Osteoblast (primary cell): Measurements from ENCODE around the gene CD302. TPM values are rescaled to one million over a fixed set of nuclear protein-coding genes. Genes with fewer than 3 reads are reported as not detected.
"Not testable (repeated sequence)": the region's sequence is repeated elsewhere in the genome, so short reads cannot be mapped to it uniquely, and the experiment has no call there.

ENCODE experiments used
- DNase-seq: peaks from one replicate; pipeline ENCODE4 v3.0.0; 2011; ENCODE audit warnings: low spot score, mixed read lengths; ENCODE audit not compliant: insufficient read length; ENCODE audit errors: missing footprints
- H2AFZ ChIP-seq: 2 replicates; pipeline ENCODE4 v1.6.0; 2011; ENCODE audit warnings: mild to moderate bottlenecking, low read length
- H3K27ac ChIP-seq: 2 replicates; pipeline ENCODE4 v1.5.1; 2011; ENCODE audit warnings: mild to moderate bottlenecking, low read depth, low read length, moderate library complexity
- H3K27me3 ChIP-seq: 2 replicates; pipeline ENCODE4 v1.6.0; 2012; ENCODE audit warnings: mild to moderate bottlenecking, control low read depth, inconsistent platforms, low read length, moderate library complexity; ENCODE audit not compliant: insufficient read depth
- H3K36me3 ChIP-seq: 2 replicates; pipeline ENCODE4 v1.5.1; 2011; ENCODE audit warnings: mild to moderate bottlenecking, low read length, control low read depth, moderate library complexity; ENCODE audit not compliant: insufficient read depth
- H3K4me1 ChIP-seq: 2 replicates; pipeline ENCODE4 v1.5.1; 2011; ENCODE audit warnings: mild to moderate bottlenecking, low read length, control low read depth, moderate library complexity; ENCODE audit not compliant: insufficient read depth
- H3K4me2 ChIP-seq: 2 replicates; pipeline ENCODE4 v1.6.0; 2011; ENCODE audit warnings: mild to moderate bottlenecking, low read length; ENCODE audit not compliant: insufficient read depth
- H3K4me3 ChIP-seq: fragments of 200-600 bp; sonication (generic); 3 replicates; pipeline ENCODE4 v1.5.1; 2012; ENCODE audit warnings: mild to moderate bottlenecking, low read length, inconsistent platforms; ENCODE audit not compliant: insufficient read depth
- H3K79me2 ChIP-seq: 2 replicates; pipeline ENCODE4 v1.6.0; 2012; ENCODE audit warnings: mild to moderate bottlenecking, low read length, control low read depth, inconsistent platforms; ENCODE audit not compliant: insufficient read depth
- H3K9me3 ChIP-seq: 2 replicates; pipeline ENCODE4 v1.5.1; 2011; ENCODE audit warnings: low read depth, low read length, control low read depth
- H4K20me1 ChIP-seq: 2 replicates; pipeline ENCODE4 v1.6.0; 2012; ENCODE audit warnings: mild to moderate bottlenecking, low read length, control low read depth; ENCODE audit not compliant: insufficient read depth
- total RNA-seq: library from RNA; depleted of rRNA; stranded (reverse); fragments of >200 nt; gene quantifications from 2 replicates; pipeline ENCODE4 v1.2.3, GENCODE V29; 2012
- TF ChIP-seq, protein P1 (sequence below): IDR thresholded peaks from 2 replicates; pipeline ENCODE4 v1.5.1; 2011; ENCODE audit warnings: mild to moderate bottlenecking, low read depth, low read length, moderate library complexity; ENCODE audit errors: extremely low read depth

The CD302 gene
- total RNA-seq, 1 donor, result 14.5 TPM

DNA sequence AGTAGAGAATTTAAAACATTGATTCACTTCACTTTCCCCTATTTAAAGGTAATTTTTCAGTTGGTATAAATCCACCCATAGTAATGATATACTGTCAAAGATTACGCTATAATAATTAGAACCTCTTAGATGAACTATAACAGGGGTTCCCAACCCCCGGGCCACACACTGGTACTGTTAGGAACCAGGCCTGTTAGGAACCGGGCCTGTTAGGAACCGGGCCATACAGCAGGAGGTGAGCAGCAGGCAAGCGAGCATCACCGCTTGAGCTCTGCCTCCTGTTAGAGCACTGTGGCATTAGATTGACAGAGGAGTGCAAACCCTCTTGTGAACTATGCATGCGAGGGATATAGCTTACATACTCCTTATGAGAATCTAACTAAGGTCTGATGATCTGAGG lies 34.0 kb upstream of the CD302 start:
- TF ChIP-seq, protein P1, sequence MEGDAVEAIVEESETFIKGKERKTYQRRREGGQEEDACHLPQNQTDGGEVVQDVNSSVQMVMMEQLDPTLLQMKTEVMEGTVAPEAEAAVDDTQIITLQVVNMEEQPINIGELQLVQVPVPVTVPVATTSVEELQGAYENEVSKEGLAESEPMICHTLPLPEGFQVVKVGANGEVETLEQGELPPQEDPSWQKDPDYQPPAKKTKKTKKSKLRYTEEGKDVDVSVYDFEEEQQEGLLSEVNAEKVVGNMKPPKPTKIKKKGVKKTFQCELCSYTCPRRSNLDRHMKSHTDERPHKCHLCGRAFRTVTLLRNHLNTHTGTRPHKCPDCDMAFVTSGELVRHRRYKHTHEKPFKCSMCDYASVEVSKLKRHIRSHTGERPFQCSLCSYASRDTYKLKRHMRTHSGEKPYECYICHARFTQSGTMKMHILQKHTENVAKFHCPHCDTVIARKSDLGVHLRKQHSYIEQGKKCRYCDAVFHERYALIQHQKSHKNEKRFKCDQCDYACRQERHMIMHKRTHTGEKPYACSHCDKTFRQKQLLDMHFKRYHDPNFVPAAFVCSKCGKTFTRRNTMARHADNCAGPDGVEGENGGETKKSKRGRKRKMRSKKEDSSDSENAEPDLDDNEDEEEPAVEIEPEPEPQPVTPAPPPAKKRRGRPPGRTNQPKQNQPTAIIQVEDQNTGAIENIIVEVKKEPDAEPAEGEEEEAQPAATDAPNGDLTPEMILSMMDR, result no peak
- Histone ChIP-seq H3K27ac (no peak overlapping the region), H3K27me3 (peaks cover 3% of the 10 kb centered on the region), H4K20me1 (no peaks in the 10 kb centered on the region), H3K4me2 (no peak overlapping the region), H3K9me3 (no peaks in the 10 kb centered on the region), H3K79me2 (no peaks in the 10 kb centered on the region), H2AFZ (no peak overlapping the region), H3K36me3 (no peaks in the 10 kb centered on the region), H3K4me1 (no peaks in the 10 kb centered on the region), H3K4me3 (no peak overlapping the region)
- DNase-seq, result no peak

DNA sequence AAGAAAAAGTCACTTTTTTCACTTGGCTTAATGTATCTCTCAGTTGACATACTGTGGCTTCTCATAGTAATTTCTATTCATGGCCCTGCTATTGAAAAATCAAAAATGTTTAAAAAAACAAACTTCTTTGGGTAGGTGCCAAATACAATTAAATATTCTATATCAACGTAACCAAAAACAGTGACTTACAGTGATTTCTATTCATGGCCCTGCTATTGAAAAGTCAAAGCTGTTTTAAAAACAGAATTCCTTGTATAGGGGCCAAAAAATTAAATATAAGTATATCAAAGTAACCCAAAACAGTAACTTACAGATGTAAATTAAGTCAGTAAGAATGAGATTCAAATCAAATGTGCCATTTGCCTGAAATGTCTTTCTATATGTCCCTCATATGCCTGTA lies 31.4 kb upstream of the CD302 start:
- H3K4me1 ChIP-seq, result no peaks in the 10 kb centered on the region
- H2AFZ ChIP-seq, result no peak overlapping the region
- H3K79me2 ChIP-seq, result no peaks in the 10 kb centered on the region
- DNase-seq, result no peak
- H3K36me3 ChIP-seq, result no peaks in the 10 kb centered on the region
- TF ChIP-seq, protein P1, result no peak
- H3K27me3 ChIP-seq, result peaks cover 3% of the 10 kb centered on the region
- H3K27ac ChIP-seq, result no peak overlapping the region
- no peak overlapping the region for H3K4me2 ChIP-seq
- H3K4me3 ChIP-seq, result no peak overlapping the region
- H3K9me3 ChIP-seq, result no peaks in the 10 kb centered on the region
- H4K20me1 ChIP-seq, result no peaks in the 10 kb centered on the region

GRCh38 chr2:159828738-159829137 lies 30.7 kb upstream of the CD302 start:
- Histone ChIP-seq H3K36me3 (no peaks in the 10 kb centered on the region), H4K20me1 (no peaks in the 10 kb centered on the region), H3K4me1 (no peaks in the 10 kb centered on the region), H3K4me2 (no peak overlapping the region), H2AFZ (no peak overlapping the region), H3K9me3 (no peaks in the 10 kb centered on the region), H3K79me2 (no peaks in the 10 kb centered on the region), H3K27me3 (peaks cover 3% of the 10 kb centered on the region), H3K27ac (no peak overlapping the region), H3K4me3 (no peak overlapping the region)
- TF ChIP-seq, protein P1, result no peak
- DNase-seq, result no peak

DNA sequence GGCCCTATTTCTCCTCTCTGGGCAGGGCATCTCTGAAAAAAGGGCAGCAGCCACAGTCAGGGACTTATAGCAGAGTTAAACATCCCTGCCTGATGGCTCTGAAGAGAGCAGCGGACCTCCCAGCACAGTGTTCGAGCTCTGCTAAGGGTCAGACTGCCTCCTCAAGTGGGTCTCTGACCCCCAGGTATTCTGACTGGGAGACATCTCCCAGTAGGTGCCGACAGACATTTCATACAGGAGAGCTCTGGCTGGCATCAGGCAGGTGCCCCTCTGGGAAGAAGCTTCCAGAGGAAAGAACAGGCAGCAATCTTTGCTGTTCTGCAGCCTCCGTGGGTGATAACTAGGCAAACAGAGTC lies 24.4 kb upstream of the CD302 start:
- not testable (repeated sequence) for H2AFZ ChIP-seq, H3K36me3 ChIP-seq, H3K4me3 ChIP-seq, H3K27me3 ChIP-seq, H4K20me1 ChIP-seq, DNase-seq, H3K9me3 ChIP-seq, H3K4me2 ChIP-seq, H3K79me2 ChIP-seq, H3K27ac ChIP-seq, H3K4me1 ChIP-seq

DNA sequence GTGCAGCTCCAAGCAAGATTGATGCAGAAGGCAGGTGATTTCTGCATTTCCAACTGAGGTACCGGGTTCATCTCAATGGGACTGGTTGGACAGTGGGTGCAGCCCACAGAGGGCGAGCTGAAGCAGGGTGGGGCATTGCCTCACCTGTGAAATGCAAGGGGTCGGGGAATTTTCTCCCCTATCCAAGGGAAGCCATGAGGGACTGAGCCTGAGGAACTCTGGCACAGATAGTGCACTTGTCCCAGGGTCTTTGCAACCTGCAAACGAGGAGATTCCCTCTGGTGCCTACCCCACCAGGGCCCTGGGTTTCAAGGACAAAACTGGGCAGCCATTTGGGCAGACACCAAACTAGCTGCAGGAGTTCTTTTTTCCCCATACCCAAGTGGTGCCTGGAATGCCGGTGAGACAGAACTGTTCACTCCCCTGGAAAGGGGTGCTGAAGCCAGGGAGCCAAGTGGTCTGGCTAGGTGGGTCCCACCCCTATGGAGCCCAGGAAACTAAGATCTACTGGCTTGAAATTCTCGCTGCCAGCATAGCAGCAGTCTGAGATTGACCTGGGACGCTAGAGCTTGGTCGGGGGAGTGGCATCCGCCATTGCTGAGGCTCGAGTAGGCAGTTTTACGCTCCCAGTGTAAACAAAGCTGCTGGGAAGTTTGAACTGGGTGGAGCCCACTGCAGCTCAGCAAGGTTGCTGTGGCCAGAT lies 23.9 kb upstream of the CD302 start:
- not testable (repeated sequence) for H3K4me3 ChIP-seq, H3K79me2 ChIP-seq, H3K4me1 ChIP-seq, H2AFZ ChIP-seq, H3K9me3 ChIP-seq, H3K27ac ChIP-seq, H3K4me2 ChIP-seq, DNase-seq, H4K20me1 ChIP-seq, H3K27me3 ChIP-seq, H3K36me3 ChIP-seq
